DMS114 treated with DMSO at 0.1 percent for 48 hours (cell line): Measurements from ENCODE around the gene MGAT4A.

Source experiments
- DNase-seq: peaks from one replicate; lab custom pipeline; 2025; ENCODE audit not compliant: unreplicated experiment; lab: John Stamatoyannopoulos, UW

Gene MGAT4A

GRCh38 chr2:98704499-98705332, 26.2 kb downstream of the MGAT4A start:
- DNase-seq, result no peak

GRCh38 chr2:98703738-98704137, 27.2 kb downstream of the MGAT4A start:
- no peak for DNase-seq

GRCh38 chr2:98702858-98703620, 27.9 kb downstream of the MGAT4A start:
- DNase-seq, result no peak

GRCh38 chr2:98702127-98702802, 28.7 kb downstream of the MGAT4A start:
- no peak for DNase-seq

- DNase-seq, result no peak
These were observed 29.7 kb downstream of the MGAT4A start for GRCh38 chr2:98701230-98701629.

- no peak for DNase-seq
These were observed 32.0 kb downstream of the MGAT4A start for GRCh38 chr2:98698896-98699295.

GRCh38 chr2:98697651-98698337, 33.1 kb downstream of the MGAT4A start:
- no peak for DNase-seq

GRCh38 chr2:98696200-98696599, 34.7 kb downstream of the MGAT4A start:
- DNase-seq, result no peak

GRCh38 chr2:98695255-98695654, 35.7 kb downstream of the MGAT4A start:
- no peak for DNase-seq

GRCh38 chr2:98693477-98693876, 37.5 kb downstream of the MGAT4A start:
- DNase-seq, result no peak

- no peak for DNase-seq
These were observed 38.6 kb downstream of the MGAT4A start for GRCh38 chr2:98692090-98693054.

- DNase-seq, result no peak
These were observed 39.6 kb downstream of the MGAT4A start for GRCh38 chr2:98691303-98691702.

- DNase-seq, result no peak
These were observed 44.7 kb downstream of the MGAT4A start for GRCh38 chr2:98685930-98686887.

- DNase-seq, result no peak
These were observed 47.2 kb downstream of the MGAT4A start for GRCh38 chr2:98683728-98684127.

GRCh38 chr2:98676742-98677141, 54.2 kb downstream of the MGAT4A start:
- no peak for DNase-seq

- DNase-seq, result no peak
These were observed 56.5 kb downstream of the MGAT4A start for GRCh38 chr2:98674233-98674964.

GRCh38 chr2:98669675-98670074, 61.3 kb downstream of the MGAT4A start:
- DNase-seq, result no peak

GRCh38 chr2:98665677-98666076, 65.3 kb downstream of the MGAT4A start:
- no peak for DNase-seq
